Smooth muscle cell (in vitro differentiated cells): ENCODE results near the gene CCDC90B. TPM values are rescaled to one million over a fixed set of nuclear protein-coding genes. Genes with fewer than 3 reads are reported as not detected.
A peak's percentile ranks its signal among the peaks of the same experiment; 100 is the strongest.

Source experiments
- DNase-seq: peaks from one replicate; lab custom pipeline; 2025; ENCODE audit not compliant: unreplicated experiment; lab: John Stamatoyannopoulos, UW
- H2AFZ ChIP-seq: fragments of 200-600 bp; sonication (generic); 2 replicates; pipeline ENCODE4 v1.6.0; 2016; ENCODE audit warnings: antibody characterized with exemption, low read depth, mild to moderate bottlenecking
- H3F3A ChIP-seq: fragments of 200-600 bp; sonication (generic); 2 replicates; pipeline ENCODE4 v1.6.0; 2017; ENCODE audit warnings: antibody characterized with exemption, low read depth
- H3K27ac ChIP-seq: fragments of 200-600 bp; sonication (generic); 2 replicates; pipeline ENCODE4 v1.5.1; 2016; ENCODE audit warnings: low read depth, mild to moderate bottlenecking
- H3K27me3 ChIP-seq: fragments of 200-600 bp; sonication (generic); 2 replicates; pipeline ENCODE4 v1.6.1; 2016; ENCODE audit warnings: low read depth, mild to moderate bottlenecking
- H3K36me3 ChIP-seq: fragments of 200-600 bp; sonication (generic); 2 replicates; pipeline ENCODE4 v1.5.1; 2016; ENCODE audit warnings: low read depth
- H3K4me1 ChIP-seq: fragments of 200-600 bp; sonication (generic); 2 replicates; pipeline ENCODE4 v1.5.1; 2016; ENCODE audit warnings: low read depth
- H3K4me2 ChIP-seq: fragments of 200-600 bp; sonication (generic); 2 replicates; pipeline ENCODE4 v1.6.0; 2016; ENCODE audit warnings: mild to moderate bottlenecking
- H3K4me3 ChIP-seq: fragments of 200-600 bp; sonication (generic); 2 replicates; pipeline ENCODE4 v1.5.1; 2016; ENCODE audit warnings: mild to moderate bottlenecking
- H3K79me2 ChIP-seq: fragments of 200-600 bp; sonication (generic); 2 replicates; pipeline ENCODE4 v1.6.0; 2016; ENCODE audit warnings: low read depth, mild to moderate bottlenecking
- H3K9ac ChIP-seq: fragments of 200-600 bp; sonication (generic); 2 replicates; pipeline ENCODE4 v1.6.0; 2016; ENCODE audit warnings: low read depth
- H3K9me3 ChIP-seq: fragments of 200-600 bp; sonication (generic); replicated peaks from 2 replicates; pipeline ENCODE4 v1.5.1; 2016; ENCODE audit warnings: low read depth
- H4K20me1 ChIP-seq: fragments of 200-600 bp; sonication (generic); 2 replicates; pipeline ENCODE4 v1.6.0; 2016; ENCODE audit warnings: low read depth
- WGBS: methylation state at CpG from one replicate; pipeline ENCODE4 v1.1.7; 2016; ENCODE audit warnings: low lambda C conversion rate; 5-methylcytosine and 5-hydroxymethylcytosine counted together
- polyA plus RNA-seq: library from polyadenylated mRNA; unstranded; fragments of >200 nt; fragmentation: Nextera tagmentation; extraction: Ambion mirVana; gene quantifications from 2 replicates; pipeline ENCODE4 v1.2.1, GENCODE V29; 2016
- total RNA-seq: library from RNA; depleted of rRNA; stranded (reverse); fragments of >200 nt; gene quantifications from 2 replicates; pipeline ENCODE4 v1.2.3, GENCODE V29; 2014
- TF ChIP-seq, protein P1 (sequence below): fragments of 200-600 bp; sonication (generic); IDR thresholded peaks from 2 replicates; pipeline ENCODE4 v1.5.1; 2017; ENCODE audit warnings: borderline replicate concordance, mild to moderate bottlenecking, antibody characterized with exemption; ENCODE audit not compliant: insufficient read depth, poor library complexity, severe bottlenecking

The CCDC90B gene
- total and polyA plus RNA-seq, 2 experiments from 2014 or later, result 60.2 to 86.4 TPM

DNA sequence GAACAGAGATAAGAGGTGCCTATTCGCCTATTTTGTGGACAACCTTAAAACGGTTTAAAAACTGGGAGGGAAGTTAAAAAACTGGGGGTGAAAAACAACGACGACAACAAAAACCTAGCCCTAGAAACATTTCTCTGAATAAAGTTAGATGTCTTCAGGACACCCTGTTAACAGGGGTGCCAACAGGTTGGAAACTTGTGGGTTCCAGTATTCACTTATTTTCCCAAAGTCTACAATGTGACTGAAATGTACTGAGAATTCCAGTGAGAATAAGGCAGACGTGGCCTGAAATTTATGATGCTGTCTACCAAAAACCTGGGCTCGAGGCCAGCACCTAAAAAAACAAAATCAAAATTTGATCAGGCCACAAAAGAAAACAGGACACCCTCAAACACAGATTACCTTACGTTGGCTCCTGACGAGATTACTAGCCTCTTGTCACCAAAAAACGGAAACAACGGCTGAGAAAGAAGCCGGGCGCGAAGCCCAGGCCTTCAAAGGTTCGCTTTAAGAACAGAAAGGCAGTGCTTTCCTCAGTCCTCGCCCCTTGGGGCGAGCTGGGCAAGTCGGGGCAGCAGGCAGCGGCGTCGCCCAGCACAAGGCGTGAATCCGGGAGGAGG is 906 bp downstream of the CCDC90B start:
- no peak for DNase-seq
- TF ChIP-seq, protein P1, sequence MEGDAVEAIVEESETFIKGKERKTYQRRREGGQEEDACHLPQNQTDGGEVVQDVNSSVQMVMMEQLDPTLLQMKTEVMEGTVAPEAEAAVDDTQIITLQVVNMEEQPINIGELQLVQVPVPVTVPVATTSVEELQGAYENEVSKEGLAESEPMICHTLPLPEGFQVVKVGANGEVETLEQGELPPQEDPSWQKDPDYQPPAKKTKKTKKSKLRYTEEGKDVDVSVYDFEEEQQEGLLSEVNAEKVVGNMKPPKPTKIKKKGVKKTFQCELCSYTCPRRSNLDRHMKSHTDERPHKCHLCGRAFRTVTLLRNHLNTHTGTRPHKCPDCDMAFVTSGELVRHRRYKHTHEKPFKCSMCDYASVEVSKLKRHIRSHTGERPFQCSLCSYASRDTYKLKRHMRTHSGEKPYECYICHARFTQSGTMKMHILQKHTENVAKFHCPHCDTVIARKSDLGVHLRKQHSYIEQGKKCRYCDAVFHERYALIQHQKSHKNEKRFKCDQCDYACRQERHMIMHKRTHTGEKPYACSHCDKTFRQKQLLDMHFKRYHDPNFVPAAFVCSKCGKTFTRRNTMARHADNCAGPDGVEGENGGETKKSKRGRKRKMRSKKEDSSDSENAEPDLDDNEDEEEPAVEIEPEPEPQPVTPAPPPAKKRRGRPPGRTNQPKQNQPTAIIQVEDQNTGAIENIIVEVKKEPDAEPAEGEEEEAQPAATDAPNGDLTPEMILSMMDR, result no peak
- Histone ChIP-seq H3K4me3 (peak overlapping the region; percentile 84), H3K9ac (peak overlapping the region; percentile 92), H3K27ac (peak overlapping the region; percentile 94), H3K27me3 (no peaks in the 10 kb centered on the region), H4K20me1 (no peaks in the 10 kb centered on the region), H3K79me2 (peaks cover 38% of the 10 kb centered on the region), H3K36me3 (no peaks in the 10 kb centered on the region), H3K4me1 (peaks cover 26% of the 10 kb centered on the region), H3F3A (peaks cover 6% of the 10 kb centered on the region), H3K4me2 (peak overlapping the region; percentile 95), H2AFZ (peak overlapping the region; percentile 92), H3K9me3 (no peaks in the 10 kb centered on the region)
- WGBS, result 3% methylated on average over 22 of the region's 22 CpGs

DNA sequence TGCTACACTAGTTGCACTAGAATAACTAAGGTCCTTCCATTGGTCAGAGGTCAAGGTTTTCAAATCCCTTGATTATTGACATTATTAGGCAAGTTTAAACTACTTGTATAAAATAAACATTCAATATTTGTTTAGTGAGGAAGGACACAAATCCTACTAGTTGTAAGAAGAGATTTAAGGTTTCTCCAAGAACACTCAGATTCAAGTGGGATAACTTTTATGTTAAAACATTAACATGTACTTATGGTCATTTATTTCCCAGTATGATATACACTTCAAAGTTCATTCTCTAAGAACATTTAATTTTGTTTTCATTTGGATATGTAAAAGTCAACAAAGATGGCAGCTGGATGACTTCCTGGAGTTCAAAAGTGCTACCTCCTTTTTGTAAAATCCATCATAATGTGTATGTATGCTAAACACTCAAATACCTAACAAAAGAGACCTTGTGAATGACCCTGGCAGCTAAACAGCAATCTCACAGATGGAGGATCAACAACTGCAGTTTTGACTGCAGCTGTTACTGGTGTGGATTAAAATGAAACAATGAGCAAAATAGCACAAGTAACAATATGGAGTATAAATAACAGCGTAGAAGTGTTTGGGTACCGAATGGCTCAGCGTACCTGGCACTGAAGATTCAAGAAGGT is 1.5 kb downstream of the CCDC90B start:
- H3K9ac ChIP-seq, result peak overlapping the region; percentile 92
- WGBS, result 9% methylated on average over 3 of the region's 3 CpGs
- H4K20me1 ChIP-seq, result no peaks in the 10 kb centered on the region
- peak overlapping the region; percentile 92 for H2AFZ ChIP-seq
- H3K79me2 ChIP-seq, result peaks cover 41% of the 10 kb centered on the region
- H3F3A ChIP-seq, result peaks cover 6% of the 10 kb centered on the region
- H3K4me1 ChIP-seq, result peaks cover 26% of the 10 kb centered on the region
- peak overlapping the region; percentile 94 for H3K27ac ChIP-seq
- H3K36me3 ChIP-seq, result no peaks in the 10 kb centered on the region
- no peaks in the 10 kb centered on the region for H3K9me3 ChIP-seq
- DNase-seq, result no peak
- H3K27me3 ChIP-seq, result no peaks in the 10 kb centered on the region
- peak overlapping the region; percentile 84 for H3K4me3 ChIP-seq
- TF ChIP-seq, protein P1, result no peak
- peak overlapping the region; percentile 95 for H3K4me2 ChIP-seq

DNA sequence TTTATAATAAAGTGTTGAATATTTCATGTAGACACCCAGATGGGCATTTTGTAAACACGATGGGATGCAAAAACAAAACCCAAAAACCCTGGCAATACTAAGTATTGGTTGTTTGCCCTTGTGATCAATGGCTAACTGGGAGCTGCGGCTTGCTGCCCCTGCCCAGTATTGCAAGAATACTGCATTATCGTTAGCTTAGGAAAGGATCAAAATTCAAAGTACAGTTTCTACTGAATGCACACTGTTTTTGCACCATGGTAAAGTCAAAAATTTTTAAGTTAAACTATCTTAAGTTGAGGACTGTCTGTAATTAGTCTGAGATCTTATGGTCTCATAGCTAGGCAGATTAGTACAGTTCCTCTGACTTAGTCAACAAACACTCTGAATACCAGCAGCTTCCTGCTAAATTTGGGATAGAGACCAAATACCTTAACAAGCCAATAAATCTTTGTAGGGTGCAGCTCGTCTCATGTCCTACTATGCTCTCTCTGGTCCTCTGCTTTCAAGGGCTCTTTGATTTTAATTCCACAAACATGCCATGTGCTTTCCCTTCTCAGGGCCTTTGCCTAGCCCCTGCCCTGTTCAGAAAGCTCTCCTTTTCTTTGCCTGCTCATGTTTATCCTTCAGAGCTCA is 4.0 kb downstream of the CCDC90B start:
- Histone ChIP-seq H2AFZ (no peak overlapping the region), H3K4me3 (no peak overlapping the region), H3K9me3 (no peaks in the 10 kb centered on the region), H3K4me2 (peak overlapping the region; percentile 95), H3K27ac (peak overlapping the region; percentile 94), H3K79me2 (peaks cover 46% of the 10 kb centered on the region), H3K9ac (no peak overlapping the region), H3K36me3 (peaks cover 9% of the 10 kb centered on the region), H3F3A (peaks cover 6% of the 10 kb centered on the region), H3K4me1 (peaks cover 26% of the 10 kb centered on the region), H4K20me1 (no peaks in the 10 kb centered on the region), H3K27me3 (no peaks in the 10 kb centered on the region)
- DNase-seq, result no peak
- TF ChIP-seq, protein P1, result no peak
- 44% methylated on average over 4 of the region's 4 CpGs for WGBS
